Measurements from ENCODE around the gene PAH.

The PAH gene

DNA sequence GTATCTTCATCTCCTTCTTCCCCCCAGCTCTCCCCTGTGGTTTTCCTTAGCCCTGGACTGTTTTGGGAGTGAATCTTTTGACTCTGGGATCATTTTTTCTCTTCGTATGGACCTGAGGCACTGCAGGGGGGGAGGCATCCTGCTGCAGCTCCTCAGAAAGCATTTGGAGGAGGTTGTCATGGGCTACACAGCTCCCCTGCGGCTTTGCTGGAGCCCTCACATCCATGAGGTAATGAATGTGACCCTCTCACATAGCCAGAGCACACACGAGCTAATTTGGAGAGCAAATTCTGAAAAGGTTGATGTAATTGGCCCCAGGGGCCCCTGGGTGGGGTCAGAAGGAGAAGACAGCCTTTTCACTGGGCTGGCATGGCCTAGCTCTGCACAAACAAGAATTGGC lies 110.9 kb downstream of the PAH start:
- no peaks in the 10 kb centered on the region for H3K4me1 ChIP-seq (ENCODE audit: low read length)
- no peak overlapping the region for H3K4me2 ChIP-seq (ENCODE audit: low read length)
- no peaks in the 10 kb centered on the region for H3K36me3 ChIP-seq (replicated peaks; ENCODE audit: low read depth, low read length)
- H3K27ac ChIP-seq (ENCODE audit: low read length) = no peak overlapping the region
- no peaks in the 10 kb centered on the region for H3K9me3 ChIP-seq (ENCODE audit: insufficient read depth, low read length)
- H3K9ac ChIP-seq (ENCODE audit: low read length) = no peak overlapping the region
- no peak overlapping the region for H2AFZ ChIP-seq (ENCODE audit: low read depth, low read length)
- no peaks in the 10 kb centered on the region for H4K20me1 ChIP-seq (ENCODE audit: insufficient read depth, low read length)
- no peak for TF ChIP-seq EZH2phosphoT487 (IDR thresholded peaks at IDR 0.05; ENCODE audit: low read depth)
- TF ChIP-seq, protein P1, sequence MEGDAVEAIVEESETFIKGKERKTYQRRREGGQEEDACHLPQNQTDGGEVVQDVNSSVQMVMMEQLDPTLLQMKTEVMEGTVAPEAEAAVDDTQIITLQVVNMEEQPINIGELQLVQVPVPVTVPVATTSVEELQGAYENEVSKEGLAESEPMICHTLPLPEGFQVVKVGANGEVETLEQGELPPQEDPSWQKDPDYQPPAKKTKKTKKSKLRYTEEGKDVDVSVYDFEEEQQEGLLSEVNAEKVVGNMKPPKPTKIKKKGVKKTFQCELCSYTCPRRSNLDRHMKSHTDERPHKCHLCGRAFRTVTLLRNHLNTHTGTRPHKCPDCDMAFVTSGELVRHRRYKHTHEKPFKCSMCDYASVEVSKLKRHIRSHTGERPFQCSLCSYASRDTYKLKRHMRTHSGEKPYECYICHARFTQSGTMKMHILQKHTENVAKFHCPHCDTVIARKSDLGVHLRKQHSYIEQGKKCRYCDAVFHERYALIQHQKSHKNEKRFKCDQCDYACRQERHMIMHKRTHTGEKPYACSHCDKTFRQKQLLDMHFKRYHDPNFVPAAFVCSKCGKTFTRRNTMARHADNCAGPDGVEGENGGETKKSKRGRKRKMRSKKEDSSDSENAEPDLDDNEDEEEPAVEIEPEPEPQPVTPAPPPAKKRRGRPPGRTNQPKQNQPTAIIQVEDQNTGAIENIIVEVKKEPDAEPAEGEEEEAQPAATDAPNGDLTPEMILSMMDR (IDR thresholded peaks at IDR 0.05; ENCODE audit: low read depth, low read length) = no peak
- H3K79me2 ChIP-seq (ENCODE audit: low read length) = no peaks in the 10 kb centered on the region
- H3K4me3 ChIP-seq (ENCODE audit: low read length) = no peak overlapping the region
- no peaks in the 10 kb centered on the region for H3K27me3 ChIP-seq (ENCODE audit: low read depth, low read length)

DNA sequence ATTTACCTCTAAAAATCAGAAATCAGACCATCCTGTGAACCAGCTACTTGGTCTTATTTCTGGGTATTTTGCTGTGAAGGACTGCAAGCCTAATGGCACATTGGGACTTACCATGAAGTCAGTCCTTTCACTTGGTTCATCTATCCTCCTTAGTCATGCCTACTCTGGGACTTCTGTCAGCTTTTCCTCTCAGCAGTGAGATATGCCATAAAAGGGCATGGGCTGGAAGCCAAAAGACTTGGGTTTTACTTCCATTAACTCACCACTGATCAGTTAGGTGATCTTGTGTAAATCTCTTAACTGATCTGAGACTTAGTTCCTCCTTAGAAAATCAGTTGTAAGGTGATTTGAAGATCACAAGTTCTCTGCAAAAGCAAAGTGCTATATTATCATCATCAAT lies 116.5 kb downstream of the PAH start:
- Histone ChIP-seq H3K4me3 (ENCODE audit: low read length) (no peak overlapping the region), H3K4me2 (ENCODE audit: low read length) (no peak overlapping the region), H3K36me3 (replicated peaks; ENCODE audit: low read depth, low read length) (no peaks in the 10 kb centered on the region), H4K20me1 (ENCODE audit: insufficient read depth, low read length) (no peaks in the 10 kb centered on the region), H3K27ac (ENCODE audit: low read length) (no peak overlapping the region), H3K9me3 (ENCODE audit: insufficient read depth, low read length) (no peaks in the 10 kb centered on the region), H3K9ac (ENCODE audit: low read length) (no peak overlapping the region), H3K4me1 (ENCODE audit: low read length) (no peaks in the 10 kb centered on the region), H3K27me3 (ENCODE audit: low read depth, low read length) (no peaks in the 10 kb centered on the region), H3K79me2 (ENCODE audit: low read length) (no peaks in the 10 kb centered on the region), H2AFZ (ENCODE audit: low read depth, low read length) (no peak overlapping the region)
- TF ChIP-seq EZH2phosphoT487 (IDR thresholded peaks at IDR 0.05; ENCODE audit: low read depth) = no peak
- TF ChIP-seq, protein P1 (IDR thresholded peaks at IDR 0.05; ENCODE audit: low read depth, low read length) = no peak

DNA sequence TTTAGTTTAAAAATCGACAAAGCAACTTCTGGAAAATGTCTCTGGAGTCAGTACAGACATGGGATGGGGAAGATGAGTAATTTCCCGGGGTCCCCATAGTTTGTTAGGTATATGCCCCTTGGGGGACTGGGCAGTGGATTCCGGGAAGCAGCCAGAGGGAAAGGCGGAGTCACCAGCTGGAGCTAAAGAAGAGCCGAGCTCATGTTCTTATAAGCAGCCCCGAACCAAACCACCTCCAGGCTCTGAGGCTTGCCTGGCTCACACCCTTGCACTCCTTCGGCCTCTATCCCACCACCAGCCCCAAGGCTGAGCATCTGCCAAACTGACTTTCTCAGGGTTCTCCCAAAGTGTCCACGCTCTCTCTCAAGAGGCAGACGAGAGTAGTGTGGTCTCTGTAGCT lies 117.8 kb downstream of the PAH start:
- H4K20me1 ChIP-seq (ENCODE audit: insufficient read depth, low read length) = no peaks in the 10 kb centered on the region
- H3K4me1 ChIP-seq (ENCODE audit: low read length) = no peaks in the 10 kb centered on the region
- no peaks in the 10 kb centered on the region for H3K36me3 ChIP-seq (replicated peaks; ENCODE audit: low read depth, low read length)
- H2AFZ ChIP-seq (ENCODE audit: low read depth, low read length) = no peak overlapping the region
- no peaks in the 10 kb centered on the region for H3K9me3 ChIP-seq (ENCODE audit: insufficient read depth, low read length)
- H3K27me3 ChIP-seq (ENCODE audit: low read depth, low read length) = no peaks in the 10 kb centered on the region
- no peak overlapping the region for H3K4me3 ChIP-seq (ENCODE audit: low read length)
- H3K4me2 ChIP-seq (ENCODE audit: low read length) = no peak overlapping the region
- TF ChIP-seq EZH2phosphoT487 (IDR thresholded peaks at IDR 0.05; ENCODE audit: low read depth) = no peak
- TF ChIP-seq, protein P1 (IDR thresholded peaks at IDR 0.05; ENCODE audit: low read depth, low read length) = no peak
- H3K9ac ChIP-seq (ENCODE audit: low read length) = no peak overlapping the region
- H3K79me2 ChIP-seq (ENCODE audit: low read length) = no peaks in the 10 kb centered on the region
- H3K27ac ChIP-seq (ENCODE audit: low read length) = no peak overlapping the region

DNA sequence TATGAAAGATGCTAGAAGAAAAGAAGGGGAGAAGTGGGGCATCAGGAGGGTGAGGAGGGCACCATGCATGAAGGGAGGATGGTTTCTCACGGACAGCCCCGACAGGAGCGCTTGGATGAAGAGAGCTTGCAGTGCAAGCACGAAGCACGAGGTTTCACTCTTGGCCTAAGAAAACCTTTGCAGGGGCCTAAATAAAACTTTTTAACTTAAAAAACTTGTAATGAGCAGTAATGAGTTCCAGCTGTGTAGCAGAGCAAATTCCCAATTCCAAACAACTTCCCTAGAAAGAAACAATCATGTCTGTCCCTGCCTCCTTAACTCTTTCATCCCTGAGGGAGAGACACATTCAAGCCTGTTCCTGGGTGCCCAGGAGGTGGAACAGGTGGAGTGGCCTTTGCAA lies 119.5 kb downstream of the PAH start:
- H3K9me3 ChIP-seq (ENCODE audit: insufficient read depth, low read length) = no peaks in the 10 kb centered on the region
- H4K20me1 ChIP-seq (ENCODE audit: insufficient read depth, low read length) = no peaks in the 10 kb centered on the region
- no peak overlapping the region for H3K4me2 ChIP-seq (ENCODE audit: low read length)
- no peaks in the 10 kb centered on the region for H3K27me3 ChIP-seq (ENCODE audit: low read depth, low read length)
- no peak overlapping the region for H3K4me3 ChIP-seq (ENCODE audit: low read length)
- TF ChIP-seq, protein P1 (IDR thresholded peaks at IDR 0.05; ENCODE audit: low read depth, low read length) = no peak
- TF ChIP-seq EZH2phosphoT487 (IDR thresholded peaks at IDR 0.05; ENCODE audit: low read depth) = no peak
- no peaks in the 10 kb centered on the region for H3K36me3 ChIP-seq (replicated peaks; ENCODE audit: low read depth, low read length)
- H3K4me1 ChIP-seq (ENCODE audit: low read length) = no peaks in the 10 kb centered on the region
- no peak overlapping the region for H2AFZ ChIP-seq (ENCODE audit: low read depth, low read length)
- H3K9ac ChIP-seq (ENCODE audit: low read length) = no peak overlapping the region
- no peaks in the 10 kb centered on the region for H3K79me2 ChIP-seq (ENCODE audit: low read length)
- H3K27ac ChIP-seq (ENCODE audit: low read length) = no peak overlapping the region

Measured in OCI-LY3 (cell line).